Measurements from ENCODE around the gene ADRM1.

The ADRM1 gene

GRCh38 chr20:62289131-62289530 lies 13.7 kb upstream of the ADRM1 start:
- H3K36me3 ChIP-seq (ENCODE audit: control insufficient read depth, insufficient read depth, low read length) = peaks cover 26% of the 10 kb centered on the region
- no peak for DNase-seq (ENCODE audit: extremely low read depth, insufficient read length)
- no peaks in the 10 kb centered on the region for H3K27me3 ChIP-seq (replicated peaks; ENCODE audit: control insufficient read depth, insufficient read depth, low read length)
- no peak overlapping the region for H3K4me3 ChIP-seq (replicated peaks; ENCODE audit: low read depth, low read length)
- TF ChIP-seq CTCF (IDR thresholded peaks at IDR 0.05; ENCODE audit: insufficient read depth, low read length, poor library complexity, severe bottlenecking) = no peak

GRCh38 chr20:62289898-62290297 lies 12.9 kb upstream of the ADRM1 start:
- peaks cover 26% of the 10 kb centered on the region for H3K36me3 ChIP-seq (ENCODE audit: control insufficient read depth, insufficient read depth, low read length)
- H3K4me3 ChIP-seq (replicated peaks; ENCODE audit: low read depth, low read length) = no peak overlapping the region
- no peaks in the 10 kb centered on the region for H3K27me3 ChIP-seq (replicated peaks; ENCODE audit: control insufficient read depth, insufficient read depth, low read length)
- DNase-seq (ENCODE audit: extremely low read depth, insufficient read length) = no peak
- no peak for TF ChIP-seq CTCF (IDR thresholded peaks at IDR 0.05; ENCODE audit: insufficient read depth, low read length, poor library complexity, severe bottlenecking)

GRCh38 chr20:62291251-62292066 lies 11.3 kb upstream of the ADRM1 start:
- Histone ChIP-seq H3K4me3 (replicated peaks; ENCODE audit: low read depth, low read length) (no peak overlapping the region), H3K27me3 (replicated peaks; ENCODE audit: control insufficient read depth, insufficient read depth, low read length) (no peaks in the 10 kb centered on the region), H3K36me3 (ENCODE audit: control insufficient read depth, insufficient read depth, low read length) (peaks cover 19% of the 10 kb centered on the region)
- TF ChIP-seq CTCF (IDR thresholded peaks at IDR 0.05; ENCODE audit: insufficient read depth, low read length, poor library complexity, severe bottlenecking) = no peak
- no peak for DNase-seq (ENCODE audit: extremely low read depth, insufficient read length)

- no peak overlapping the region for H3K4me3 ChIP-seq (replicated peaks; ENCODE audit: low read depth, low read length)
- DNase-seq (ENCODE audit: extremely low read depth, insufficient read length) = no peak
- peaks cover 20% of the 10 kb centered on the region for H3K36me3 ChIP-seq (ENCODE audit: control insufficient read depth, insufficient read depth, low read length)
- no peak for TF ChIP-seq CTCF (IDR thresholded peaks at IDR 0.05; ENCODE audit: insufficient read depth, low read length, poor library complexity, severe bottlenecking)
- H3K27me3 ChIP-seq (replicated peaks; ENCODE audit: control insufficient read depth, insufficient read depth, low read length) = no peaks in the 10 kb centered on the region
Observed at GRCh38 chr20:62292108-62292507, 10.7 kb upstream of the ADRM1 start.

GRCh38 chr20:62293111-62293784 lies 9.5 kb upstream of the ADRM1 start:
- TF ChIP-seq CTCF (IDR thresholded peaks at IDR 0.05; ENCODE audit: insufficient read depth, low read length, poor library complexity, severe bottlenecking) = no peak
- no peak for DNase-seq (ENCODE audit: extremely low read depth, insufficient read length)
- no peak overlapping the region for H3K4me3 ChIP-seq (replicated peaks; ENCODE audit: low read depth, low read length)
- no peaks in the 10 kb centered on the region for H3K27me3 ChIP-seq (replicated peaks; ENCODE audit: control insufficient read depth, insufficient read depth, low read length)
- H3K36me3 ChIP-seq (ENCODE audit: control insufficient read depth, insufficient read depth, low read length) = peaks cover 20% of the 10 kb centered on the region

Data from GM06990 (cell line).